ENCODE results near the gene KCTD12.

DNA sequence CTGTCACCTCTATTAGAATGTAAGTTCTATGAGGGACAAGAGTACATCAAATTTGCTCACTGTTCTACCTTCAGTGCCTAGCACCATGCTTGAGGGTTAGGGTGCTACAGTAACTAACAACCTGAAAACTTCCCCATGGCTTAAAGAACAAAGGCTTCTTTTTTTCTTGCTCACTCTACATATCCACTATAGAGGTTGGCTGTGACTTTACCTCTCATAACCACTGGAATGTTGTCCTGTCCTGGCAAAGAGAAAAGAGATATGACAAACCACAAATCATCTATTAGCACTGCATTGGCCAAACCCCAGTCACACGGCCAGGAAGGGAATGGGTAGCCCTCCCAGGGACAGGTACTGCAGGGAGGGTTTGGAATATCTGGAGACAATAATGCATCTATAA is 38.9 kb upstream of the KCTD12 start:
- TF ChIP-seq CTCF (IDR thresholded peaks at IDR 0.05) (no peak), POLR2A (IDR thresholded peaks at IDR 0.05) (no peak)

Measured in uterus (tissue), 2 donors.